Mesenteric fat pad (tissue), 1 donor: ENCODE results near the gene TMEM258. TPM values are rescaled to one million over a fixed set of nuclear protein-coding genes. Genes with fewer than 3 reads are reported as not detected.
A peak's percentile ranks its signal among the peaks of the same experiment; 100 is the strongest.

Experiments used
- DNase-seq: peaks from one replicate; pipeline ENCODE4 v3.0.0-alpha.2; 2020; ENCODE audit warnings: low spot score
- total RNA-seq: library from RNA; stranded (reverse); fragmentation: NEBNext Ultra II Directional; extraction: Animal tissue kit (Norgen Biotek cat#: 25700); gene quantifications from one replicate; pipeline ENCODE4 v1.2.1, GENCODE V29; 2021
- donor health status: DM: yes; HTN: yes; CAD: no.

The TMEM258 gene
- total RNA-seq, 1 donor from 2014 or later, result 80.8 TPM

DNA sequence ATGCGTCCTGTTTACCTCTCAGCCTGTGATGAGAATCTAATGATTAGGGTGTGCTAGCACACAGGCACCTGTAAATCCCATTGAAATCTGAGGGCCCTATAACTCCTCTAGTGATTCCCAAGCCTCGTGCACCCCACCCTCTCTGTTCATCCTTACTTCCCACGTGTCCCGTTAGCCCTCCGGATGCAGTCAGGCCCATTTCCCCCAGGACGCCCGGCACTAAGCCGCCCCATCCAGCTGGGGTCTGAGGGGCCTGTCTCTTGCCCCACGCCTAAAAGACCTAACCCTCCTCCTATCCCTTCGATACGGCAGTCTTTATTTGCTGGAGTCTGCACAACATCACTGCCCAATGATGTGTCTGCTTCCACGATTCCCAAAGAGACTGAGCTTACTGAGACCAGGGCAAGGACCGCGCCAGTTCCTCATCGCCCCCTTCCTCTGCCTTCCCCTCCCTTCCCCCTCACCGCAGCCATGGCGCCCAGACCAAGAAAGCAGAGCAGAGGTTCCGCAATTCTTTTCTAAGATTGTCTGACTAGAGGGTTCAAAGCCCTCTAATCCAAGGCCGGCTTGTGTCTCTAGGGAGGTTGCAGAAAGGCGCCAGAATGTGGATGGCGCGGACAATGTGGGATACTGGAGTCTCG, 34.7 kb upstream of the TMEM258 start:
- DNase-seq, result no peak

DNA sequence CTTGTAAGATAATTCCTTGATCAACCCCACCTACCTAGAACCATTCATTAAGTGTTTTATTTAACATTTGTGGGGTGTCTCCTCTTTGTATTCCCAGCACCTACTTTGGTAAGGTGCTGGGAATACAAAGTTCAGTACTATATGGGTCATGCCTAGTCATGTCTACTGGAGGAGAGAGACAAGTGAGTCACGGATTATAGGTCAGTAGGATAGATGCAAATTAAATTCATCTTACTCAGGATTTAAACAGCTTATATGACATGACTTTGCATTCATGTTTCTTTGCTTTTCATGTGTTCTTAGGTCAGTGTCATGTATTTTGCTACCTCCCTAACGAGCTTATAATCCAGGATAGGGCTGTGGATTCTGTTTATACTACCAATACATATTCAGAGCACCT, 27.8 kb upstream of the TMEM258 start:
- no peak for DNase-seq

DNA sequence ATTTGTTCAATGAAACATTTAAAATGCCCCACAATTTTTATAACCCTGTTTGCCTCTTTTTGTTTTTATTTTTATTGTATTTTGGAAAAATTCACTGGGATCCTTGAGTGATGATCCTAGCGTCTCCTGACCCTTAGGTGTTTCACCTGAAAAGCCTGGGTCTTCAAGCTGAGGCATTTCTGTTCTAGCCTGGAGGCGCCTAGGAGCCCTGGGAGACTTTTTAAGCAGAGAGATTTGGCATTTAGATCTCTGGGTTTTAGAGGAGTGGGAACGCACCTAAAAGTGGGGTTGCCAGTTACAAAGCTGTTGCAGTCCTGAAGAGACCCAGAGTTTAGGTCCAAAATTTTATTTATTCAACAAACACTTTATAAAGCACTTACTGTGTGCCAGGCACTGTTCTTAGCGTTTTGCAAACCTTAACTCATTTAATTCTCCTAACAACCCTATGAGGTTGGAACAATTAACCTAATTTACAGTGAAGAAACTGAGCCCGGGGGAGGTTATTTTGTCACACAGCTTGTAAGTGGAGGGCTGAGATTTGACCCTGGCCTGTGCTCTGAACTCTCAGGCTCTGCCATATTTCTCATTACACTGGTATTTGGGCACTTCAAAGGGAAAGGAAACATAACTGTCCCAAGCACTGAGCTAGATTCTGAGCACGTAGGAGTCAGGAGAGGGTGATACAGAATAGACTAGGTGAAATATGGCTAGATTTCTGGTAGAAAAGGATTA, 25.2 kb upstream of the TMEM258 start:
- DNase-seq, result no peak

DNA sequence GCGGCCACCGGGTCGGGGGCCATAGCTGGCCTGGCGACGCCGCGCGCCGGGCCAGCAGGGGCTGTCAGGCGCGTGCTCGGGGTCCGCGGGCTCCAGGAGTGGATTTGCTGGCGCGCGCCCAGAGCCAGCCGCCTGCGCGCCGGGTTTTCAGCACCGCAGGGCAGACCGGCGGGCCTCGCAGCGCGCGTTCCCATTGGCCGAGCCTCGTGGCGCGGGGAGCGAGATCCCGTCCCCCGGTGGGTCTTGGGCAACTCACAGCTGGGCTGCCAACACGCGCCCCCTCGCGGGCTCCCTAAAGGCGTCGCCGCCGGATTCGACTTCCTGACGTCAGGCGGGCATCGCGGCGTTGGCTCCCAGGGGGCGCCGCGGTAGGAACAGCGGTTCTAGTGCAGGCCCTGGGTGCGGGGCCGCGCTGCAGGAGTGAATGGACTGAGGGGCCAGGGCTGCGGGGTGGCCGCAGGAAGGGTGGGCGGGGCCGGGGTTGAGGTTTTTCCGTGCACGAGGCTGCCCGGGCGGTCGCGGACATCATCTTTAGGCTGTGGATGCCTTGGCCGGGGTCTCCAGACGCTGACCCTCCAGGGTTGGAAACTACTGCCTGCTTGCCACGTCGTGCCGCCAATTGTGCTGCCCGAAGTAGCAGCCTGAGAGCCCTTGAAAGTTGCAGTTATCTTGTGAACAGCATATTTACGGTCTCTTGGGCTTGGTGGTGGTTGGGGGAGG, 24.5 kb upstream of the TMEM258 start, which contains the start of gene FADS1:
Gene FADS1 (minus strand): TSS at position 268 of the 720 bp plus-strand sequence. CDS start 74 bp downstream, at position 194.
- peak; percentile 96 for DNase-seq

DNA sequence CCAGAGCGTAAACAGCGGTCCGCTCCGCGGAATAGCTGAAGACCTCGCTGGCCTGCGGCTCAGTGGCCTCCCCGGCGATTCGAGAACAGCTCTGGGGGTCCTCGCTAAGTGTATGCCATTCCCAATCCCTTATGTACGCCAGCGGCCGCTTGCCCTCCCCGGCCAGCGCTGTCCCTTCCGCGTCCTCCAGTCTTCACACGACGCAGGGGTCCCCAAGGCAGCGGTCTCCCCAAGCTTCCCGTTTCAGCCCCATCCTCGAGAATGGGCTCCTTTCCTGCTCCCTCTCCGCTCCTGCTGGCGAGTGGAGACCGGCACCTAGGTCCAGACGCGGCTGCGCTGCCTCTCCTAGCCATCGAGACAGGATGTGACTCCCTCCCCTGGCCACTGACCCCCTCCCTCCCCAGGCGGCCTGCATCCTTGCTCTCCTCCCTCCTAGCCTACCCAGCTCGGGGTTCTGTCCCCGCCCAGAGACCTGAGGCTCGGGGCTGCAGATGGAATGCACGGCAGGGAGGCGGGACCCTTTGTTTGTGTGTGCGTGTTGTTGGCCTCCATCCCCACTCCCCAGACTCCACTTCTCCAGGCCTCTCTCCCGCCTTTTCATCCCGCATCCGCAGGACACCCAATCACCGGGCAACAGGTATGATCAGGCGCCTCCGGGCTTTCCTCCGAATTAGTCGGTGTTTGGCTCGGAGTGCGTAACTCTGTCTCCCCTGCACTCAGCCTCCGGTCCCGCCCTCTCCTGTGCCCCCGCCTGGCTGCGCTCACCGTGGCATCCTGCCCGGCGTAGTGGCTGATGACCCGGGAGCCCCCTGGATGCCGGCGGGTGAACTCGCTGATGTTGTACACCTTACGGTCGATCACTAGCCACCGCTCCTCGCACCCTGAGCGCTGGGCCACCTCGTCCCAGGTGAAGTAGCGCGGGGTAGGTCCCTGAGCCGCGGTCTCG, 23.7 kb upstream of the TMEM258 start:
- DNase-seq, result no peak

DNA sequence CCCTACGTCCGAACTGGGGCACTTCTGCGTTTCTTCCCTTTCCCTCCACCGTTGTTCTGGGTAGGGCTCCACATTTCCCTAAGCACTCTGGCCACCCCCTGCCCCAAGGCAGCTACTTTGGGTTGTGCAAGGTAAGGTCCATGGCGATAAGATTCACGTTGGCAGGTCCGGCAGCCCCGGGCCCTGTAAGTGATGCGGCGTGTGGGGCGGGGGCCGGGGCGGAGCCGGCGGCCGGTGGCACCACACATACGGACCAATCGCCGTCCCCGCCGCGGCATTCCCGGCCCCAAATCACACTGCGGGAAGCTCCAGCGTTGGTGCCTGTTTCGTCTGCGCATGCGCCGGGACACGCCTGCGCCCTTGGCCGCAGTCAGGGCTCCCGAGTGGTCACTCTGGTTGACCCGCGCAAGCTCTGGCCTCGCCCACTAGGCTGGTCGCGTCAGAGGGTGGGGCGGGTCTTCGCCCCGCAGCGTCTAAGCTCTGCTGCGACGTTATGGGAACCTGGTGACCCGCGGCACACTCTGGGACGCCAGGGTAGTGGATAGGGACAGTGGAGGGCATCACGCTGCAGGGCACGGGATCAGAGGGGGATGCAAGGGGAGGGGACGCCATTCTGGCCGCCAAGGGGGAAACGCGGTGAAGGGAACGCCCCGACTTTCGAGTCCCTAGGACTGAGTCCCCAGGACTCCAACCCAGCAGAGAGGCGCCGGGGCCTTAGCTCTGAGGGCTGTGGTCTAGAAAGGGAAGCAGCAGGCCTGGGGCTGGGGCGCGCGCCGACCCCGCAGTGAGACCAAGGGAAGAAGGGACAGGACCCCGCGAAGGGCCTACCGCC, 22.8 kb upstream of the TMEM258 start:
- DNase-seq, result peak; percentile 99

DNA sequence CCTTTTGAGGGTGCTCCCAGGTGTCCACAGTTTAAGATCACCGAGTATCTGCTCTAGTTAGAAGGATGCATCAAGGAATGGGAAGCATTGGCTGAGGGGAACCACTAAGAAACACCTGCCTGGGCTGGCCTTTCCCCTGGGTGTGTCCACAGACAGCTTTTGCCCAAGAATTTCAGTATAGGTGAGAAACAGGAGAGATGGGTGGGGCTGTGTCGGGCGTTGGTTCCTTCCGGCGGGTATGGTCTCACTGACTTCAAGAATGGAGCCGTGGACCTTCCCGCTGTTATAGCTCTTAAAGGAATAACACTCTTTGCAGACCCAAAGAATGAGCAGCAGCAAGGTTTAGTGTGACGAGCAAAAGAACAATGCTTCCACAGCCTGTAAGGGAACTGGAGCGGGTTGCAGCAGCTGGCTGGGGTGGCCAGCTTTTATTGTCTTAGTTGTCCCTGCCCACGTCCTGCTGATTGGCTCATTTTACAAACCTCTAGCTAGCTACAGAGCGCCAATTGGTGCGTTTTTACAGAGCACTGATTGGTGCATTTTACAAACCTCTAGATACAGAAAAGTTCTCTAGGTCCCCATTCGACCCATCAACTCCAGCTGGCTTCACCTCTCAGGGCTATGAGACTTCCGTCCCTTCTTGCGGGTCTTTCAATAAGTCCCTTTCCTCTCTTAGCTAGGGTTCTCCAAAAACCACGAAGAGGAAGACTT, 22.0 kb upstream of the TMEM258 start:
- no peak for DNase-seq

DNA sequence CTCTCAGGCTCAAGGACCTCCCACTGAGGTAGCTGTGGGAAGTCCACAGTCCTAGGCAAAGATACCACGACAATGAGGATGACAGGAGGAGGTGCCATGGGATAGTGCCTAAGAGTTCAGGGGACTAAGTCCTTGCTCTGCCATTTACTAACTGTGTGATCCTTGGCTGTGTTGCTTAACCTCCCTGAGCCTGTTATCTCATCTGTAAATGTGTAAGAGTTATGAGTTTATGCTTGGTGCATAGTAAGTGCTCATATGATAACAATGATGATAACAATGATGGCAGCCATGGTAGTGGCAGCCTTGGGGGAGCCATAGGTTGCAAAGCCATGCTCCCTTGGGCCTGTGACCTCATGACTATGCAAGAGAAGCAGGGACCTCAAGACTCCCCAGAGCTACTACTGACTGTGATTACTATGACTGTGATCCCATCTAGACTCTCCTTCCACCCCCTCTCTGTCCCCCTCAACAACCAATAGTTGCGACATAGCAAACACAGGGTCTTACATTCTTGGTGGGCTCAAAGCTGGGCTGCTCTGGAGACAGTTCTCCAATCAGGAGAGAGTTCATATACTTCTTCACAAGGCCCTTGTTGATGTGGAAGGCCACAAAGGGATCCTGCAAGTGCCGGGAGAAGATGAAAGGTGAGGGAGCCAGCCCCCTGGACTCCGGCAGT, 20.5 kb upstream of the TMEM258 start:
- no peak for DNase-seq

DNA sequence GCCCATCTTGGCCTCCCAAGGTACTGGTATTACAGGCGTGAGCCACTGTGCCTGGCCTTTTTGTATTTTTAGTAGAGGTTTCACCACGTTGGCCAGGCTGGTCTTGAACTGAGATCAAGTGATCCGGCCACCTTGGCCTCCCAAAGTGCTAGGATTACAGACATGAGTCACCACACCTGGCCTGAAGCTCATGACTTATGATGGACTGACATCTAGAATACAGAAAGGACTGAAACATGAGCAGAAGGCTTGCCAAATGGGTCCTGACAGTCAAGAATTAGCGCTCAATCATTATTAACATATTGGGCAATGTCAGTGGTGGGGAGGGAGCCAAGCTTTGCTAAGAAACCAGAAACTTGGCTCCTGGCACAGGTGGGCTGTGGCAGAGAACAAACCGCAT, 19.4 kb upstream of the TMEM258 start:
- no peak for DNase-seq

DNA sequence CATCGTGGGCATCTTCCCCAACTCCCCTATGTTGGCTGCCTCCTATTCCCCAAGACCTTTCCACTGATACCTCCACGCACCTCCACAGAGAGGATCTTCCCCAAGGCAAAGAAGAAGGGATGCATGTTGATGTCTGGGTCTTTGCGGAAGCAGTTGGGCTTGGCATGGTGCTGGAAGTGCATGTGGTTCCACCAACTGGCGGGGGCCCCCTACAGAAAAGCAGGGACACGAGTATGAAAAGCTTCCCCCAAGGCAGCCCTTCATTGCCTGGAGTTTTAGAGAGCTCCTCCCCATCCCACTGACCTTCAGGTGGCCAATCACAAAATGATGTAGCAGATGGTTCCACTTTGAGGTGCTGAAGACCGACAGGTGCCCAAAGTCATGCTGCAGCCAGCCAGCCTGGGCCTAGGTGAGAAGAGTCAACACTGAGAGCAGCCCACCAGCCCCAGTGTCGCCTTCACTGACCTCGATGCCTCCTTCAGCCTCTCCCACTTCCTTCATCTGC, 18.3 kb upstream of the TMEM258 start:
- no peak for DNase-seq

DNA sequence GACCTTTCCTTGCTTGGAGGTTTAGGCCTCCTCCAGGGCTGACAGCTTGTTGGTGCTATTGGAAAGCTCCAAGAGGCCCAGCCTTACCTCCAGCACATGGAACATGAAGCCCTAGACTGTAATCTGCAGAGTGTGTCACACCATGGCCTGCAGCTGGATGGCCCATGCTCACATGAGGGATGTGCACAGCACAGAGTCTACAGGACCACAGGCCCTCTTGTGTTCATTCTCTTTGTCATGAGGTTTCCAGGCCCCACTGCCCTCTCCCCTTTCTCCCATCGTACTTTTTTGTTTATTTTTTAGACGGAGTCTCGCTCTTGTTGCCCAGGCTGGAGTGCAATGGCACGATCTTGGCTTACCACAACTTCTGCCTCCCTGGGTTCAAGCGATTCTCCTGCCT, 14.4 kb upstream of the TMEM258 start:
- no peak for DNase-seq

DNA sequence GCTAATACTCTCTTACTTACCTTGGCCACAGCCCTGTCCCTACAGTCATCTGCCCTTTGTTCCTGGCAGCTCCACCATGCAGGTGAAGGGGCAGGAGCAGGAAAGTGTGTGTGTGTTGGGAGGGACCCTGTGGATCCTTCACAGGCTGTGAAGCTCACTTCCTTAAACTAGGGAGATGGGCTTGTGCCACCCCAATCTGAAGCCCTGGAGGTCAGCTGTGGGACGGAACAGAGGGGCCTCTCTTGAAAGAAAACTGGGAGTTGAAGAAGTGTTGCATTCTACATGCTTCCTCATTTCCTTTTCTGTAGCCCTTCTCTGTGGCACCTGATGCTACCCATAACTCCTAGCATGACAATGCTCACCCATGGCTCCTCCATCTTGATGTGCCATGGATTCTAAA, 12.7 kb upstream of the TMEM258 start:
- no peak for DNase-seq

DNA sequence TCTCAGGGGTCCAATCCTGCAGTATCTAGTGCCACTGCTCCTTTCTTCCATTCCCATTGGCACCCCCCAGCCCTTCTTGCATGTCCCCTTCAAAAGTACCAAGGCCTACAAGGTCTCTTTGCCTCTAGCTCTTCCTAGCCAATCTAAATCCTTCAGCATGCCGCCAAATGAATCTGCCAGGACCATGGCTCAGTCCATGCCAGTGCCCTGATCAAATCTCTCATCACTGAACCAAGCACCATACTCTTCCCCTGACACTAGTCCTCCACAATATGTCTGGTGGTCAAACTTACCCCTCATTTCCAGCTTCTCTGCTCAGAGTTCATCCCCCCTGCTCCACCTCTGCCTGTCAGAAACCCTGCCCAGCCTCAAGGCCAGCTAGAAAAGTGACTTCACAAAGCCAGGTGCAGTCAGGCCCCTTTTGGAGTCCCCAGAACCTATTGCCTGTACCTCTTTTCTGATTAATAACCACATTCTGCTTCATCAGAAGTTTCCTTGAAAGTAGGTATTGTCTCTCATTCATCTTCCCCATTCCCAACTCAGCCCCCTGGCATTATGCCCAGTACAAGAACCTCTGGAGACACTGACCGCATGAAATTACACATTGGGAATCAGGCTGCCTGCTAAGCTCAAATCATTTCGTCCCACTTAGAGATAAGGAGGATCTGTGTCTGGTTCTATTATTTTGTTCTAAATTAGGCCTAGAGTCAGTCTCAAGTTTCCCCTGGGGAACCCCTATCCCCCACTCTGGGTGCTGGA, 11.7 kb upstream of the TMEM258 start:
- no peak for DNase-seq

DNA sequence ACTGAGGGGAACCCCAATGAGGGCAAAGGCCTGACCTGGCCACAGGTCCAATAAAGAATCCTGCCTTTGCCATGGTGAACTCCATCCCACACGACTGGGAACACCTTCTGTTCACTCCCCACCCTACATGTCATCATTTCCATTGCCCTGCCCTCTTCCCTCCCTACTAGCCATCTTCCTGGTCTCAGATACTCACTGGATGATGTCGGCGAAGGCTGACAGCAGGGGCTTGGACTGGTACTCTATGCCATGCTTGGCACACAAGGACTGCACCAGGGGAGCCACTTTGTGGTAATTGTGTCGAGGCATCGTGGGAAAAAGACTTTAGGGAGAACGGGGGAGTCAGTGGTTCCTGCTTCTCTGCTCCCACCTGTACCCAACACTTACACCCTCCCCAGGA, 10.2 kb upstream of the TMEM258 start:
- no peak for DNase-seq

DNA sequence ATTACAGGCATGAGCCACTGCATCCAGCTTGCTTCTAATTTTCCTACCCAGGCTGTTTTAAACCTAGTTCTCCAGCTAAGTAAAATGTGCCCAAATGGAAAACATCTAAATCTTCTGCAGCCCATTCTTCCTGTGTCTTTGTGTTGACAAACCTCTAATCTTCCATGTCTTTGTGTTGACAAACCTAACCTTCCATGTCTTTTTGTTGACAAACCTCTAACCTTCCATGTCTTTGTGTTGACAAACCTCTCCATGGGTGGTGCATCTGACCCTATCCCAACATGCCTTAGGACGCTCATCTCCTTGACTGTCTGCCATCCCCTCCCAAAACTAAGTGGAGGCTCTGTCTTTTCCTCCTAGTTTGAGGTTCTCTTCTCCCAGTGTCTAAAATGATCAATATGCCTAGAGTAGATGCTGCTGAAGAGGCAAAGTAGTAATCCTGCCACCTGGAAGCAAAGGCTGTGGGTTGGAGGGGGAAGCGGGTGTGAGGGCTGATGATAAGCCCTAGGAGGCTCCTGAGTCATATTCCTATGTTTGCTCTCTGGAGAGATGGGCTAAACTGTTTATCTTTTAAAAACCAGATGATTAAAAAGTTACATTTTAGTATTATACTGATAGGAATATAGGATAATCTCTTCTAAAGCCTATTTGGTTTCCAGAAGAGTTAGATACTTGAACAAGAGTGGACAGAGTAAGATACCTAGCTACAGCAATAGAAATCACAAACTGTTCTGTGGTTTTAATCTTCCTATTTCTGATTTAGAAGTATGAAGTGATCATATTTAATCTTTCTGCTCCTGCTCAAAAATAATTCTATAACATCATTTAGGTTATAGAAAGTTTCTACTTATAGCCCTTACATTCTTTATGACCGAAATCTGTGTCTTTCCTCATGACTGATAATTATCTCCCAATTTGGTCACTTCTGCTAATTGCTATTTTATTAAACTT, 8.2 kb upstream of the TMEM258 start:
- no peak for DNase-seq

DNA sequence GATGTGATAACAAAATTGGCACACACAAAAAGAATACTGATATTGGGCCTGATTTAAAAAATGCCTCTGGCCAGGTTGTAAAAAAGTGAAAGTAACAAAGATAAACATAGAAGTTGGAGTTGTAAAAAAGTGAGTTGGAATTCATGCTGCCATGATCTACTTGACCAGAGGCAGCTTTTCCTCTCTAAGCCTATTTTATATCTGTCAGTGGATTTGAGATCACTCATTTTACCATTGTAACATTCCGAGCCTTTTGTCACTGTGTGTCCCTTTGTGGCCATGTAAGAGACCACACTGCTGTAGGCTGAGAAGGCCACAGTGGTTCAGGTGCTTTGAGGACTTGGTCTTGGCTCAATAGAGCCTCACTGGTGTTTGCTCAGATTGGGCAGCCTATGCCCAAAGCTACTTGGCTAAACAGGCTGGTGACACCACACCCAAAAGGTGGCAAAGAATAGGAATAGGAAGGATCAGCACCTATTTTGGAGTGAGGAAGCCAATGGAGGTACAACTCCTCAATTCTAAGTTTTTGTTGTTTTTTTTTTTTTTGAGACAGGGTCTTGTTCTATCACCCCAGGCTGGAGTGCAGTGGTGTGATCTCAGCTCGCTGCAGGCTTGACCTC, 7.4 kb upstream of the TMEM258 start:
- DNase-seq, result no peak
